ENCODE measurements around the gene CTBP1.

The CTBP1 gene

GRCh38 chr4:1171311-1172227, 77.4 kb downstream of the CTBP1 start:
- DNase-seq, result peak; percentile 34 to 49

- DNase-seq, result no peak
These were observed 78.0 kb downstream of the CTBP1 start for GRCh38 chr4:1170976-1171310.

GRCh38 chr4:1170156-1170975, 78.6 kb downstream of the CTBP1 start:
- DNase-seq, result no peak

DNA sequence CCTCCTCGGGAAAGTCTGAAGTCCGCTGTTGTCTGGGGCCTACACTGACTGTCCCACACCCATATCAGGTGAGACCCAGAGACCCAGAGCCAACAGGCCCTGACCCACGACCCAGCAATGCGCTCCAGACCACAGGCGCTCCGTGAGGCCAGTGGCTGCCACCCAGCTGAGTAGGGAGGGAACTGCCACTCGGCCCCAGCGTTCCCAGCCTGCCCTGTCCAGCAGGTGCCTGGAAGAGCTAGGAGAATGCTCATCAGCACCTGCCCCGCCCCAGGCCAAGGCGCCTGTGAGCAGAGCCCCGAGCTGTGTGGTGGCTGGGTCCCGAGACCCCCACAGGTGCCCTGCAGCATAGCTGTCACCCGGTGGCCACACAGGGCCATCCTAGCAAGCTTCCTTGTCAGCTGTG, 79.2 kb downstream of the CTBP1 start:
- DNase-seq, result no peak

DNA sequence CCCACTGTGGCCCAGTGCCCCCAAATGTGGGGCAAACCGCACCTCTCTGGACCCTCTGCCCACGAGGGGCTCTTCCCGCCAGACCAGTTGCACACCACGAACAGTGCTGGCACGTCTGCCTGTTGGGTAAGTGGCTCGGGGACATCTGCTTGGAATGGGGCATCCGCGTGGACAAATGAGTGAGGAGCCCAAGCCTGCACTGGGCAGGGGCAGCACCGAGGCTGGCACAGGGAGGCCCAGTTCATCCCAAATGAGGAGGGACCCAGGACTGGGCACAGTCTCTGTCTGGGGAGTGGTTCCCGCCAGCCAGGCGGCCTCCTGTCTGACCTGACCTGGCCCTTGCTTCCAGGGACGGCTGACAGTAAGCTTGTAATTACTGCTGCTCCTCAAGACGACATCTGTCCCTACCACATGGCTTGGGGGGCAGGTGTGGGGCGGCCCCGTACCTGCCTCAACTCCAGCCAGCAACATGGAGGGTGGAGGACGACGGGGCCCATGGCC, 79.7 kb downstream of the CTBP1 start:
- DNase-seq, result no peak

DNA sequence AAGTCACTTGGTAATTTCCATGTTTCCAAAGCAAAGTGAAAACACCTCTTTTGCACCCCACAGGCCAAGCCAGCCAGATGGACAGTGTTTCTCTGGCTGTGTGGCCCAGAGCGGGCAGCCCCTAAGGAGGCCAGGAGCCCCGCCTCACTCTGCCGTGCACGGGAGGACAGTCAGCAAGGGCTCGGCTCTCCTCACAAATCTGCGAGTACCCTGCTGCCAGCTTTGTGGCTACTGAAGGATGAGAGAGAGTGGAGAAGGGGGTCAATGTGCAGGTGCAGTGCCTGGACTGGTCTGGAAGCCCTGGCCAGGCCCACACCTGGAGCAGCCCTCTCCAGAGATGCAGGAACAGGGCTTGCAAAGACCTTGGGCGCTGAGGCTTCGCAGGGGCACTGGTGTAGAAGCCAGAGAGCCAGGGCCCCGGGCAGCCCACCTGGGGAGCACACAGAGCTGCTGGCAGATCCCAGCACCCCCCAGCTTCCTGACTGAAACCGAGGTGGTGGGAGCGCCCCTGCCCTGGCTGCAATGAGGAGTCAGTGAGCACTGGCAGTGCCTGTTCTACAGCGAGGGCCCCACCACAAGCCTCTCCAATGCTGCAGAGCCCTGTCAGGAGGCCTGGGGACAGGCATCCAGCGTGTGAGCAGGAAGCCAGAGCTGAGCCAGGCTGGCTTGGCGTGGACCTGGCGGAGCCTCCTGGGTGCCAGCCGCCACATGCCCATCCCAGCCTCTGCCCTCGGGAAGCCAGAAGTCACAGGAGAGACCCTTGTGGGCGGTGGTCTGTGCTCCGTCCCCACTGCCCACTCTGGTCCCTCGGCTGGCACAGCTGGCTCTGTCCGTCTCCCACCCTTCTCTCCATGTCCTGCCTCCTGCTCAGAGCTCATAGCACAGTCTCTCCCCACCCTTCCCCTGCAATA, 80.5 kb downstream of the CTBP1 start:
- DNase-seq, result no peak

GRCh38 chr4:1167244-1167949, 81.5 kb downstream of the CTBP1 start:
- DNase-seq, result peak; percentile 86 to 92

GRCh38 chr4:1166509-1167243, 82.3 kb downstream of the CTBP1 start:
- no peak for DNase-seq

GRCh38 chr4:1164956-1165545, 83.9 kb downstream of the CTBP1 start:
- DNase-seq, result no peak

GRCh38 chr4:1164444-1164843, 84.5 kb downstream of the CTBP1 start:
- no peak for DNase-seq

DNA sequence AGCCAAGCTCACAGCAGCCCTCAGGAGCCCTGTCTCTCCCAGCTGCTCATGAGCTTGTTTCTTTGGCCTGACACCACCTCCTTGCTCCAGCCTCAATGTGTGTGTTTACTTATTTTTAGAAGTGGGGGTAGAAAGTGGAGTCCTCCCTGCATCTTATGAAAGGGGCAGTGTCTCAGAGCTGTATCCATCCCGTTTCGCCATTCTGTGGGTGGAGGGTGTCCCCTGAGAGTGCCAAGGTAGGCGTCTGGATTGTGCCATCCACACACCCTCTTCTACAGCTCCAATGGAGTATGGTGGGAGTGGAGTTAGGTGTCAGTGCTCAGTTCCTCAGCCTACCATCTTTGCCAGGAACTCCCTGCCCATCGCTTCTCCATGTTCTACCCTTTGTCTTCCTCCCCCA, 84.9 kb downstream of the CTBP1 start:
- DNase-seq, result no peak

All from NCI-H524 (cell line).